ENCODE data around the gene SETD6. TPM values are rescaled to one million over a fixed set of nuclear protein-coding genes. Genes with fewer than 3 reads are reported as not detected.

The SETD6 gene, protein sequence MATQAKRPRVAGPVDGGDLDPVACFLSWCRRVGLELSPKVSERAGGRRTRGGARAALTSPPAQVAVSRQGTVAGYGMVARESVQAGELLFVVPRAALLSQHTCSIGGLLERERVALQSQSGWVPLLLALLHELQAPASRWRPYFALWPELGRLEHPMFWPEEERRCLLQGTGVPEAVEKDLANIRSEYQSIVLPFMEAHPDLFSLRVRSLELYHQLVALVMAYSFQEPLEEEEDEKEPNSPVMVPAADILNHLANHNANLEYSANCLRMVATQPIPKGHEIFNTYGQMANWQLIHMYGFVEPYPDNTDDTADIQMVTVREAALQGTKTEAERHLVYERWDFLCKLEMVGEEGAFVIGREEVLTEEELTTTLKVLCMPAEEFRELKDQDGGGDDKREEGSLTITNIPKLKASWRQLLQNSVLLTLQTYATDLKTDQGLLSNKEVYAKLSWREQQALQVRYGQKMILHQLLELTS
- total RNA-seq (ENCODE audit: unreplicated experiment) = 25.9 TPM
- long read RNA-seq, partial matches to known transcripts = 0 of 5 reads
- long read RNA-seq, other reads (novel, unspliced or antisense) = 2 of 5 reads

DNA sequence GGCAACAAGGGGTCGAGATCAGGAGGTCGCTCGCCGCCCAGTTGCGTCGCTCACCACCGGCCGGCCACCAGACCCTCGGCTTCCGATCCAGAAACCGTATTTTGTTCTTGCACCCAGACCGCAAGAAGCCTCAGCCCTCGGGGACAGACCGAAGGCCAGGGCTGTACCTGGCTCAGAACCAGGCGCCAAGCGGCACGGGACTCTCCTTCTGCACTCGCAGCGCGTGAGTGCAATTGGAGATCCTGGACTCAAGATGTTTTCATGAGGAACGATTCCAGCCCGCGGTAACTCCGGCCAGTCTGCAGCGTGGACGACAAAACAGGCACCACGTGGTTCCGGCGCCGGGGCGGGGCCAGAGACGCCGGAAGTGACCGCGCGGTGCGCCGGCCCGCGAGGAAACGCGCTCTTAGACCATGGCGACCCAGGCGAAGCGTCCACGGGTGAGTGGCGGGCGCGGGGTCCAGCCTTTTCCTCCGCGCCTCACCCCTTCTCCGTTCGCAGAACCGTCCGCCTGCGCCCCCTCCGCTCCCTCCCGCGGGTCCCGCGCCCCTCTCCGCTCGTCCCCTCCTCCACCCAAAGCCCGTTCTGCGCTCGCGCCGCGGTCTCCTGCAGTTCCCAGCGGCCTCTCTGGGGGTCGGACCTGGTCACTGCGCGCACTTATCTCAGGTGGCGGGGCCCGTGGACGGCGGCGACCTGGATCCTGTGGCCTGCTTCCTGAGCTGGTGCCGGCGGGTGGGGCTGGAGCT, at the start of gene SETD6:
Gene SETD6 (plus strand): TSS at position 393 of the 746 bp plus-strand sequence. CDS start 21 bp downstream, at position 414.
- Mint-ChIP-seq H3K36me3 (ENCODE audit: unreplicated experiment) (no peaks in the 10 kb centered on the region), H3K4me3 (ENCODE audit: unreplicated experiment) (peak within 1 kb of the TSS; percentile 97), H3K27me3 (ENCODE audit: unreplicated experiment) (peaks cover 16% of the 10 kb centered on the region), H3K27ac (ENCODE audit: unreplicated experiment) (peak within 1 kb of the TSS; percentile 90), H3K9me3 (ENCODE audit: unreplicated experiment) (peaks cover 17% of the 10 kb centered on the region), H3K4me1 (ENCODE audit: low read depth, unreplicated experiment) (peaks cover 8% of the 10 kb centered on the region)
- TF ChIP-seq, protein P1, sequence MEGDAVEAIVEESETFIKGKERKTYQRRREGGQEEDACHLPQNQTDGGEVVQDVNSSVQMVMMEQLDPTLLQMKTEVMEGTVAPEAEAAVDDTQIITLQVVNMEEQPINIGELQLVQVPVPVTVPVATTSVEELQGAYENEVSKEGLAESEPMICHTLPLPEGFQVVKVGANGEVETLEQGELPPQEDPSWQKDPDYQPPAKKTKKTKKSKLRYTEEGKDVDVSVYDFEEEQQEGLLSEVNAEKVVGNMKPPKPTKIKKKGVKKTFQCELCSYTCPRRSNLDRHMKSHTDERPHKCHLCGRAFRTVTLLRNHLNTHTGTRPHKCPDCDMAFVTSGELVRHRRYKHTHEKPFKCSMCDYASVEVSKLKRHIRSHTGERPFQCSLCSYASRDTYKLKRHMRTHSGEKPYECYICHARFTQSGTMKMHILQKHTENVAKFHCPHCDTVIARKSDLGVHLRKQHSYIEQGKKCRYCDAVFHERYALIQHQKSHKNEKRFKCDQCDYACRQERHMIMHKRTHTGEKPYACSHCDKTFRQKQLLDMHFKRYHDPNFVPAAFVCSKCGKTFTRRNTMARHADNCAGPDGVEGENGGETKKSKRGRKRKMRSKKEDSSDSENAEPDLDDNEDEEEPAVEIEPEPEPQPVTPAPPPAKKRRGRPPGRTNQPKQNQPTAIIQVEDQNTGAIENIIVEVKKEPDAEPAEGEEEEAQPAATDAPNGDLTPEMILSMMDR (IDR thresholded peaks at IDR 0.05; ENCODE audit: partially characterized antibody, unreplicated experiment) = peak; percentile 42
- DNase-seq = peak; percentile 95

DNA sequence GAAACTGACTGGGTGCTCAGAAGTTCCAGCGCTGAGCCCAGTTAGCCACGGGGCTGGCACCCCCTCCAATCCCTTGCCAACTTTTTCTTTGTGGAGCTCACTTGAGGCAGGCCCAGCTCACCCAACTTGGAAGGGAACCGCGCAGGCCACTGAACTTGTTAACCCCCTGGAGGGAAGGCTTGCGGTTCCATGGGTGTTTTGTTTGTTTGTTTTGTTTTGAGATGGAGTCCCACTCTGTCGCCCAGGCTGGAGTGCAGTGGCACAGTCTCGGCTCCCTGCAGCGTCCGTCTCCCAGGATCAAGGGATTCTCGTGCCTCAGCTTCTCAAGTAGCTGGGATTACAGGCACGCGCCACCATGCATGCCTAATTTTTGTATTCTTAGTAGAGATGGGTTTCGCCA, 49.5 kb upstream of the SETD6 start:
- Mint-ChIP-seq H3K27me3 (ENCODE audit: unreplicated experiment) (peaks cover 21% of the 10 kb centered on the region), H3K27ac (ENCODE audit: unreplicated experiment) (no peak overlapping the region), H3K4me1 (ENCODE audit: low read depth, unreplicated experiment) (no peaks in the 10 kb centered on the region), H3K4me3 (ENCODE audit: unreplicated experiment) (no peak overlapping the region), H3K36me3 (ENCODE audit: unreplicated experiment) (no peaks in the 10 kb centered on the region), H3K9me3 (ENCODE audit: unreplicated experiment) (no peaks in the 10 kb centered on the region)
- no peak for DNase-seq
- TF ChIP-seq, protein P1 (IDR thresholded peaks at IDR 0.05; ENCODE audit: partially characterized antibody, unreplicated experiment) = no peak

DNA sequence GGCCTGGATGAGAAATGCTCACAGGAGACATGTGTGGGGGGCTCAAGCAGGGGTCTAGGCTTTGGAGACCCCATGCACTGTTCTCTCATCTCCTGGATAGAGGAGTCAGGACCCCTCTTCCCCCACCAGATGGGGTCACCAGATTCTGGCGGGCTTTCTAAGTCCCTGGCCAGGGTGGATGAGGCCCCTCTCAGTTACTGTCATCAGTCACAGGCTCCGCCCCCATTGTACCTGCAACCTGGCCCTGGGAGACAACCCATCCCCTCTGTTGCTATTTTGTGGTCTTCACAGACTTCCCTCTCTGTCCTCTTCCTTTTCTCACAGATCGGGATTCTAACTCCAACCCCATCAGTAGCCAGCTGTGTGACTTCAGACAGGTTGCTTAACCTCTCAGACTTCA, 48.9 kb upstream of the SETD6 start:
- H3K36me3 Mint-ChIP-seq (ENCODE audit: unreplicated experiment) = no peaks in the 10 kb centered on the region
- no peak overlapping the region for H3K27ac Mint-ChIP-seq (ENCODE audit: unreplicated experiment)
- H3K4me1 Mint-ChIP-seq (ENCODE audit: low read depth, unreplicated experiment) = peaks cover 2% of the 10 kb centered on the region
- no peaks in the 10 kb centered on the region for H3K9me3 Mint-ChIP-seq (ENCODE audit: unreplicated experiment)
- DNase-seq = no peak
- H3K27me3 Mint-ChIP-seq (ENCODE audit: unreplicated experiment) = peaks cover 18% of the 10 kb centered on the region
- TF ChIP-seq, protein P1 (IDR thresholded peaks at IDR 0.05; ENCODE audit: partially characterized antibody, unreplicated experiment) = no peak
- H3K4me3 Mint-ChIP-seq (ENCODE audit: unreplicated experiment) = no peak overlapping the region

DNA sequence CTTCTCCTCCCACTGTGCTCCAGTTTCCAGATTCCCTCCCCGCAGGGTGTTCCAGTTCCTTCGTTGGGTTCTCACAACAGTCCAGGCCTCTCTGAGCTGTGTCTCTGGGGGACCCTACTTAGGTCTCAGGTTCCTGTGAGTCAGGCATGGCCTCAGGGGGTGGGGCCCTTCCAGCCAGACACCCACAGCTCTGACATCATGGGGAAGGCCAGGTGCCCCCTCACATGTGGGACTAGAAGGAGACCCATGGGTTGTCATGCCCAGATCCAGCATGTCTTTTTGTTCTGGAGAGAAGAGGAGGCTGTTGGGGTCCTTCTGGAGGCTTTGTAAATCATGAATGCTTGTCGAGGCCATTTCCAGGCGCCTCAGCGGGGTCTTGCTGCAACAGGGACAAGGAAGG, 47.4 kb upstream of the SETD6 start:
- Mint-ChIP-seq H3K27ac (ENCODE audit: unreplicated experiment) (no peak overlapping the region), H3K4me1 (ENCODE audit: low read depth, unreplicated experiment) (peaks cover 3% of the 10 kb centered on the region), H3K27me3 (ENCODE audit: unreplicated experiment) (peaks cover 16% of the 10 kb centered on the region), H3K4me3 (ENCODE audit: unreplicated experiment) (no peak overlapping the region), H3K9me3 (ENCODE audit: unreplicated experiment) (peaks cover 2% of the 10 kb centered on the region), H3K36me3 (ENCODE audit: unreplicated experiment) (peaks cover 2% of the 10 kb centered on the region)
- DNase-seq = no peak
- TF ChIP-seq, protein P1 (IDR thresholded peaks at IDR 0.05; ENCODE audit: partially characterized antibody, unreplicated experiment) = no peak
